Upper lobe of left lung (tissue), 6 donors: ENCODE data around the gene OPCML. TPM values are rescaled to one million over a fixed set of nuclear protein-coding genes. Genes with fewer than 3 reads are reported as not detected.

ENCODE experiments used
- ATAC-seq, 2 donors: fragments of 200-7000 bp; cut with Tn5 transposase; one replicate each; pipeline ENCODE4 v1.9.1; 2022; ENCODE audit warnings: mild to moderate bottlenecking in 2 of 2, moderate library complexity in 2 of 2; ENCODE audit not compliant: low FRiP score in 2 of 2
- DNase-seq, 2 donors: peaks; one replicate each; pipeline ENCODE4 v3.0.0-alpha.2; 2019 to 2020
- H3K27ac ChIP-seq, 4 donors: fragments of 200-600 bp; sonication (generic); one replicate each; pipeline ENCODE4 v1.5.1; 2016 to 2019
- H3K27me3 ChIP-seq, 4 donors: fragments of 200-600 bp; sonication (generic); one replicate each; pipeline ENCODE4 v1.5.1; 2017 to 2019
- H3K36me3 ChIP-seq, 4 donors: fragments of 200-600 bp; sonication (generic); one replicate each; pipeline ENCODE4 v1.5.1; 2016 to 2019
- H3K4me1 ChIP-seq, 4 donors: fragments of 200-600 bp; sonication (generic); one replicate each; pipeline ENCODE4 v1.5.1; 2018 to 2019
- H3K4me3 ChIP-seq, 4 donors: fragments of 200-600 bp; sonication (generic); one replicate each; pipeline ENCODE4 v1.5.1; 2017 to 2019; ENCODE audit warnings: mild to moderate bottlenecking in 2 of 4, moderate library complexity in 1 of 4
- H3K9me3 ChIP-seq, 4 donors: fragments of 200-600 bp; sonication (generic); one replicate each; pipeline ENCODE4 v1.5.1; 2018 to 2019
- CTCF ChIP-seq, 6 experiments: fragments of 450-650 bp in 4 of 6; fragments of 200-600 bp in 2 of 6; sonication (generic) in 2 of 6; IDR thresholded peaks; one replicate each; pipeline ENCODE4 v1.5.1; 2016 to 2019; ENCODE audit warnings: antibody characterized with exemption in 6 of 6
- EP300 ChIP-seq, 4 donors: sonication (generic); formaldehyde crosslinking; IDR thresholded peaks; one replicate each; pipeline ENCODE4 v1.5.1; 2017; ENCODE audit warnings: antibody characterized with exemption in 4 of 4, control low read depth in 2 of 4
- POLR2A ChIP-seq, 4 donors: fragments of 450-650 bp; IDR thresholded peaks; one replicate each; pipeline ENCODE4 v1.5.1; 2016 to 2017; ENCODE audit warnings: antibody characterized with exemption in 4 of 4, mild to moderate bottlenecking in 2 of 4
- POLR2AphosphoS5 ChIP-seq, 2 donors: sonication (generic); formaldehyde crosslinking; IDR thresholded peaks; one replicate each; pipeline ENCODE4 v1.5.1; 2017; ENCODE audit warnings: antibody characterized with exemption in 2 of 2
- WGBS, 2 donors: methylation state at CpG; one replicate each; pipeline ENCODE4 v1.1.5; 2017 to 2018; 5-methylcytosine and 5-hydroxymethylcytosine counted together
- total RNA-seq, 6 donors: library from RNA; depleted of rRNA in 4 of 6; stranded (reverse); fragments of >200 nt in 4 of 6; gene quantifications; one replicate each; pipeline versions ENCODE4 v1.1.0 to v1.2.1, GENCODE V29; 2016 to 2021
- donor health status: DM: no; HTN: no; CAD: no; lungs with moderate emphysema.
- donor health status: DM: no; HTN: yes; CAD: no; lungs with severe emphysema.

OPCML gene
- total RNA-seq, 6 donors from 2014 or later = 0.10 TPM; not detected in 5

GRCh38 chr11:132821499-132821898 lies 710.8 kb downstream of the OPCML start:
- no peaks in the 10 kb centered on the region for H3K9me3 ChIP-seq
- no peak for DNase-seq
- no peaks in the 10 kb centered on the region for H3K4me1 ChIP-seq
- ATAC-seq = no peak
- no peaks in the 10 kb centered on the region for H3K27me3 ChIP-seq
- 68 to 78% methylated on average over 4 of the region's 4 CpGs for WGBS, 2 donors
- no peak overlapping the region for H3K4me3 ChIP-seq
- TF ChIP-seq POLR2AphosphoS5 (IDR thresholded peaks at IDR 0.05) = no peak
- no peak for TF ChIP-seq CTCF (IDR thresholded peaks at IDR 0.05)
- TF ChIP-seq POLR2A (IDR thresholded peaks at IDR 0.05) = no peak
- no peak for TF ChIP-seq EP300 (IDR thresholded peaks at IDR 0.05)
- H3K27ac ChIP-seq = no peak overlapping the region
- no peaks in the 10 kb centered on the region for H3K36me3 ChIP-seq

- 67% methylated on average over 1 of the region's 1 CpG; no CpG with 5 or more reads in 1 of the 2 donors for WGBS, 2 donors
- TF ChIP-seq POLR2AphosphoS5 (IDR thresholded peaks at IDR 0.05) (no peak), POLR2A (IDR thresholded peaks at IDR 0.05) (no peak), EP300 (IDR thresholded peaks at IDR 0.05) (no peak), CTCF (IDR thresholded peaks at IDR 0.05) (no peak)
- Histone ChIP-seq H3K36me3 (no peaks in the 10 kb centered on the region), H3K27me3 (no peaks in the 10 kb centered on the region), H3K27ac (no peak overlapping the region), H3K4me3 (no peak overlapping the region), H3K9me3 (no peaks in the 10 kb centered on the region), H3K4me1 (no peaks in the 10 kb centered on the region)
- DNase-seq = no peak
- ATAC-seq = no peak
These were observed 711.3 kb downstream of the OPCML start for GRCh38 chr11:132821014-132821413.

GRCh38 chr11:132818951-132819350 lies 713.4 kb downstream of the OPCML start:
- no peak for TF ChIP-seq POLR2A (IDR thresholded peaks at IDR 0.05)
- Histone ChIP-seq H3K4me3 (no peak overlapping the region), H3K27me3 (no peaks in the 10 kb centered on the region), H3K4me1 (no peaks in the 10 kb centered on the region), H3K9me3 (no peaks in the 10 kb centered on the region), H3K27ac (no peak overlapping the region), H3K36me3 (no peaks in the 10 kb centered on the region)
- ATAC-seq = no peak
- DNase-seq = no peak
- 65 to 81% methylated on average over 1 of the region's 1 CpG for WGBS, 2 donors

GRCh38 chr11:132817387-132817786 lies 714.9 kb downstream of the OPCML start:
- DNase-seq (no peak), ATAC-seq (no peak)
- TF ChIP-seq EP300 (IDR thresholded peaks at IDR 0.05) = no peak
- no peak for TF ChIP-seq CTCF (IDR thresholded peaks at IDR 0.05)
- no peak for TF ChIP-seq POLR2AphosphoS5 (IDR thresholded peaks at IDR 0.05)
- no peak for TF ChIP-seq POLR2A (IDR thresholded peaks at IDR 0.05)
- no peak overlapping the region for H3K27ac ChIP-seq
- H3K27me3 ChIP-seq = no peaks in the 10 kb centered on the region
- no peaks in the 10 kb centered on the region for H3K4me1 ChIP-seq
- H3K4me3 ChIP-seq = no peak overlapping the region
- 86 to 93% methylated on average over 1 of the region's 1 CpG for WGBS, 2 donors
- H3K9me3 ChIP-seq = no peaks in the 10 kb centered on the region
- no peaks in the 10 kb centered on the region for H3K36me3 ChIP-seq

DNA sequence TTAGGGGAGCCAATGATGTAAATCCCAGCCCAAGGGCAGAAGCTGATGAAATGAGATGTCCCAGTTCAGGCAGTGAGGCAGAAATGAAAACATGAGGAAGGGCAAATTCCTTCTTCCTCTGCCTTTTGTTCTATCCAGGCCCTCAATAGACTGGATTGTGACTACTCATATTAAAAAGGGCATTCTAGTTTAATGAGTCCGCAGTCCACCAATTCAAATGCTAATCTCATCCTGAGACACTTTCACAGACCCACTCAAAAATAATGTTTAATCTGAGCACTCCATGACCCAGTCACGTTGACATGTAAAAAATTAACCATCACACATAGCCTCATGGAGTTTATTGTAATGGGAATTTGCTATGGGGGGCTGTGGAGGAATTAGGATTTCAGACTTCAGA lies 717.9 kb downstream of the OPCML start:
- 69 to 70% methylated on average over 2 of the region's 2 CpGs for WGBS, 2 donors
- H3K4me3 ChIP-seq = no peak overlapping the region
- no peak for ATAC-seq
- H3K4me1 ChIP-seq = no peaks in the 10 kb centered on the region
- no peaks in the 10 kb centered on the region for H3K9me3 ChIP-seq
- no peaks in the 10 kb centered on the region for H3K27me3 ChIP-seq
- TF ChIP-seq POLR2A (IDR thresholded peaks at IDR 0.05) (no peak), CTCF (IDR thresholded peaks at IDR 0.05) (no peak), EP300 (IDR thresholded peaks at IDR 0.05) (no peak), POLR2AphosphoS5 (IDR thresholded peaks at IDR 0.05) (no peak)
- H3K36me3 ChIP-seq = no peaks in the 10 kb centered on the region
- DNase-seq = no peak
- no peak overlapping the region for H3K27ac ChIP-seq
